Brain microvascular endothelial cell (primary cell): ENCODE measurements around the gene FBRSL1.

ENCODE experiments used
- DNase-seq: peaks from one replicate; pipeline ENCODE4 v3.0.0-alpha.2; 2020
- H3K27ac ChIP-seq: fragments of 250-450 bp; sonication (Bioruptor Pico); 2 replicates; pipeline ENCODE4 v1.5.1; 2020; ENCODE audit warnings: mild to moderate bottlenecking, moderate library complexity
- H3K27me3 ChIP-seq: fragments of 250-450 bp; sonication (Bioruptor Pico); replicated peaks from 2 replicates; pipeline ENCODE4 v1.5.1; 2020; ENCODE audit warnings: mild to moderate bottlenecking
- H3K36me3 ChIP-seq: fragments of 250-450 bp; sonication (Bioruptor Pico); replicated peaks from 2 replicates; pipeline ENCODE4 v1.5.1; 2020; ENCODE audit warnings: mild to moderate bottlenecking
- H3K4me3 ChIP-seq: 2 replicates; pipeline ENCODE4 v1.5.1; 2011; ENCODE audit warnings: low read depth, mild to moderate bottlenecking, control low read depth, low read length, moderate library complexity
- CTCF ChIP-seq: IDR thresholded peaks from 2 replicates; pipeline ENCODE4 v1.5.1; 2011; ENCODE audit warnings: low read depth, mild to moderate bottlenecking, moderate library complexity, low read length, control low read depth, inconsistent platforms; ENCODE audit errors: missing control alignments
- in situ Hi-C: cut with HindIII; loops from 2 replicates; pipeline ENCODE4 v1.10.0; 2017; ENCODE audit warnings: low sequenced_read_pairs, low pct_ligation_motif_present

Gene FBRSL1

GRCh38 chr12:132517013-132517739, 27.2 kb downstream of the FBRSL1 start:
- no peaks in the 10 kb centered on the region for H3K27me3 ChIP-seq
- H3K36me3 ChIP-seq, result no peaks in the 10 kb centered on the region
- DNase-seq, result no peak
- H3K4me3 ChIP-seq, result no peak overlapping the region
- in situ Hi-C loops, result no loop called here
- H3K27ac ChIP-seq, result no peak overlapping the region
- TF ChIP-seq CTCF, result no peak

- in situ Hi-C loops, result no loop called here
- no peaks in the 10 kb centered on the region for H3K27me3 ChIP-seq
- no peak for DNase-seq
- no peak overlapping the region for H3K27ac ChIP-seq
- no peaks in the 10 kb centered on the region for H3K36me3 ChIP-seq
- no peak overlapping the region for H3K4me3 ChIP-seq
- TF ChIP-seq CTCF, result no peak
These were observed 27.8 kb downstream of the FBRSL1 start for GRCh38 chr12:132517740-132518100.

- H3K27me3 ChIP-seq, result no peaks in the 10 kb centered on the region
- no peak for TF ChIP-seq CTCF
- no peak overlapping the region for H3K4me3 ChIP-seq
- H3K27ac ChIP-seq, result no peak overlapping the region
- in situ Hi-C loops, result no loop called here
- H3K36me3 ChIP-seq, result no peaks in the 10 kb centered on the region
- DNase-seq, result no peak
These were observed 28.5 kb downstream of the FBRSL1 start for GRCh38 chr12:132518354-132518992.

- TF ChIP-seq CTCF, result no peak
- Histone ChIP-seq H3K4me3 (no peak overlapping the region), H3K27me3 (no peaks in the 10 kb centered on the region), H3K27ac (no peak overlapping the region), H3K36me3 (no peaks in the 10 kb centered on the region)
- in situ Hi-C loops, result no loop called here
- no peak for DNase-seq
These were observed 30.7 kb downstream of the FBRSL1 start for GRCh38 chr12:132520421-132521199.

DNA sequence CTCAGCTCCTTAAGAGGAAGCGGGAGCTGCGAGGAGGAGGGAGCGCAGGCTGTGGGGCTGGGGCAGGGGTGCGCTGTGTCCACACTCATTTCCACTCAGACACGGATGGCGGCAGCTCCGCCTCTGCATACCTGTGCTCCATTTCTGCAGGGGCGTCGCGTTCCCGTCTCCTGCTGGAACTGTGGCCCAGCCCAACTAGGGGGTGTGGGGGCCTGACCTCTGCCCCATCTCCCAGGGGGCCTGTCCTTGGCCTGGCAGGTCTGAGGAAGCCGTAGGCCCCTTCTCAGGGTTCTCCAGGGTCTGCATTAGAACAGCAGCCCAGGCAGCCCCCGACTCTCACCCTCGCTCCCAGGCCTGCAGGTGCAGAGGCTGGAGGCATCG, 31.2 kb downstream of the FBRSL1 start:
- H3K27me3 ChIP-seq, result no peaks in the 10 kb centered on the region
- no peak overlapping the region for H3K4me3 ChIP-seq
- no peaks in the 10 kb centered on the region for H3K36me3 ChIP-seq
- in situ Hi-C loops, result no loop called here
- TF ChIP-seq CTCF, result no peak
- H3K27ac ChIP-seq, result no peak overlapping the region
- DNase-seq, result no peak
